Loucy (cell line): ENCODE measurements around the gene DYNLT2.

Experiments
- CTCF ChIP-seq: fragments of 200-600 bp; sonication (generic); conservative IDR thresholded peaks from 2 replicates; pipeline ENCODE4 v1.5.1; 2014; ENCODE audit warnings: mild to moderate bottlenecking, antibody characterized with exemption, low read length
- EZH2phosphoT487 ChIP-seq: fragments of 200-600 bp; IDR thresholded peaks from 2 replicates; pipeline ENCODE4 v1.6.1; 2018; ENCODE audit warnings: antibody characterized with exemption, mild to moderate bottlenecking, moderate library complexity, borderline replicate concordance

GRCh38 chr6:169798764-169799473 lies 47.5 kb upstream of the DYNLT2 start:
- no peak for TF ChIP-seq CTCF
- no peak for TF ChIP-seq EZH2phosphoT487
